Gastroesophageal sphincter (tissue), 4 donors: ENCODE measurements around the gene KCNMB1. TPM values are rescaled to one million over a fixed set of nuclear protein-coding genes. Genes with fewer than 3 reads are reported as not detected.

ENCODE experiments used
- ATAC-seq: fragments of 150-250 bp; one replicate; pipeline ENCODE4 v1.9.1; 2016; ENCODE audit warnings: mild to moderate bottlenecking, moderate library complexity
- H3K27ac ChIP-seq, 4 donors: fragments of 200-600 bp; sonication (generic) in 3 of 4; 1 replicate in 3 of 4; 2 replicates in 1 of 4; pipeline ENCODE4 v1.5.1; 2016 to 2019
- H3K27me3 ChIP-seq: fragments of 200-600 bp; sonication (generic); one replicate; pipeline ENCODE4 v1.5.1; 2019
- H3K36me3 ChIP-seq, 2 donors: fragments of 200-600 bp; sonication (generic); one replicate each; pipeline ENCODE4 v1.5.1; 2019; ENCODE audit warnings: control low read depth in 1 of 2
- H3K4me1 ChIP-seq, 3 donors: fragments of 200-600 bp; sonication (generic); 1 replicate in 2 of 3; 2 replicates in 1 of 3; pipeline ENCODE4 v1.5.1; 2016 to 2019; ENCODE audit warnings: control low read depth in 2 of 3
- H3K4me3 ChIP-seq, 2 donors: fragments of 200-600 bp; sonication (generic); one replicate each; pipeline ENCODE4 v1.5.1; 2019; ENCODE audit warnings: mild to moderate bottlenecking in 1 of 2, moderate library complexity in 1 of 2
- H3K9me3 ChIP-seq, 3 donors: fragments of 200-600 bp; sonication (generic); one replicate each; pipeline ENCODE4 v1.5.1; 2017 to 2019; ENCODE audit warnings: control low read depth in 2 of 3
- CTCF ChIP-seq, 4 experiments: fragments of 200-600 bp in 2 of 4; fragments of 450-650 bp in 2 of 4; sonication (generic) in 1 of 4; IDR thresholded peaks; one replicate each; pipeline ENCODE4 v1.5.1; 2017 to 2019; ENCODE audit warnings: antibody characterized with exemption in 4 of 4, mild to moderate bottlenecking in 2 of 4, moderate library complexity in 2 of 4
- EP300 ChIP-seq: sonication (generic); formaldehyde crosslinking; IDR thresholded peaks from one replicate; pipeline ENCODE4 v1.6.1; 2017; ENCODE audit warnings: antibody characterized with exemption, mild to moderate bottlenecking
- POLR2A ChIP-seq, 2 donors: fragments of 450-650 bp; IDR thresholded peaks; one replicate each; pipeline ENCODE4 v1.6.1; 2017; ENCODE audit warnings: antibody characterized with exemption in 2 of 2, mild to moderate bottlenecking in 2 of 2, moderate library complexity in 1 of 2
- POLR2AphosphoS5 ChIP-seq: sonication (generic); formaldehyde crosslinking; IDR thresholded peaks from one replicate; pipeline ENCODE4 v1.6.1; 2017; ENCODE audit warnings: antibody characterized with exemption
- WGBS, 2 donors: methylation state at CpG; one replicate each; pipeline ENCODE4 v1.1.5; 2018; ENCODE audit warnings: low coverage in 1 of 2; 5-methylcytosine and 5-hydroxymethylcytosine counted together
- total RNA-seq, 4 donors: library from RNA; depleted of rRNA; stranded (reverse); fragments of >200 nt; gene quantifications; one replicate each; pipeline ENCODE4 v1.1.0, GENCODE V29; 2016

KCNMB1 gene
- total RNA-seq, 4 donors from 2014 or later, result 38.0 to 78.3 (median 66.6) TPM

- Histone ChIP-seq H3K4me3 (no peak overlapping the region), H3K9me3 (no peaks in the 10 kb centered on the region), H3K27ac (peak overlapping the region in 3 of 4 donors; percentile 55 to 69 (median 63)), H3K27me3 (no peaks in the 10 kb centered on the region), H3K4me1 (peaks cover 0 to 58% (median 21%) of the 10 kb centered on the region in 3 donors), H3K36me3 (no peaks in the 10 kb centered on the region)
- ATAC-seq, result no peak
- WGBS, 2 donors, result 45 to 70% methylated on average over 6 to 7 of the region's 7 CpGs
- TF ChIP-seq EP300 (no peak), CTCF (IDR thresholded peaks at IDR 0.05) (no peak)
Observed at GRCh38 chr5:170362102-170362501, 27.1 kb downstream of the KCNMB1 start.

GRCh38 chr5:170361616-170362015, 27.6 kb downstream of the KCNMB1 start:
- TF ChIP-seq CTCF (IDR thresholded peaks at IDR 0.05) (no peak), POLR2AphosphoS5 (no peak), EP300 (no peak), POLR2A (IDR thresholded peaks at IDR 0.05) (no peak)
- no peaks in the 10 kb centered on the region for H3K27me3 ChIP-seq
- H3K36me3 ChIP-seq, result no peaks in the 10 kb centered on the region
- 57 to 85% methylated on average over 3 to 4 of the region's 5 CpGs for WGBS, 2 donors
- peak; percentile 23 for ATAC-seq
- H3K4me3 ChIP-seq, result no peak overlapping the region
- no peaks in the 10 kb centered on the region for H3K9me3 ChIP-seq
- H3K4me1 ChIP-seq, result peaks cover 0 to 60% (median 21%) of the 10 kb centered on the region in 3 donors
- peak overlapping the region in 3 of 4 donors; percentile 55 to 69 (median 63) for H3K27ac ChIP-seq

- no peak for ATAC-seq
- H3K36me3 ChIP-seq, result no peaks in the 10 kb centered on the region
- no peaks in the 10 kb centered on the region for H3K9me3 ChIP-seq
- H3K27ac ChIP-seq, result peak overlapping the region in 3 of 4 donors; percentile 42 to 69 (median 63)
- no peaks in the 10 kb centered on the region for H3K27me3 ChIP-seq
- H3K4me1 ChIP-seq, result peaks cover 0 to 65% (median 21%) of the 10 kb centered on the region in 3 donors
- WGBS, 2 donors, result 70% methylated on average over 2 of the region's 5 CpGs; no CpG with 5 or more reads in 1 of the 2 donors
- no peak overlapping the region for H3K4me3 ChIP-seq
- TF ChIP-seq CTCF (IDR thresholded peaks at IDR 0.05) (no peak), POLR2A (IDR thresholded peaks at IDR 0.05) (no peak), POLR2AphosphoS5 (no peak), EP300 (no peak)
Observed at GRCh38 chr5:170361116-170361515, 28.1 kb downstream of the KCNMB1 start.

GRCh38 chr5:170360709-170361108, 28.5 kb downstream of the KCNMB1 start:
- H3K4me1 ChIP-seq, result peaks cover 0 to 69% (median 24%) of the 10 kb centered on the region in 3 donors
- WGBS, 2 donors, result 71 to 82% methylated on average over 4 to 5 of the region's 8 CpGs
- H3K27me3 ChIP-seq, result no peaks in the 10 kb centered on the region
- H3K36me3 ChIP-seq, result no peaks in the 10 kb centered on the region
- H3K9me3 ChIP-seq, result no peaks in the 10 kb centered on the region
- H3K4me3 ChIP-seq, result no peak overlapping the region
- TF ChIP-seq EP300 (no peak), CTCF (IDR thresholded peaks at IDR 0.05) (no peak), POLR2A (IDR thresholded peaks at IDR 0.05) (no peak), POLR2AphosphoS5 (no peak)
- H3K27ac ChIP-seq, result peak overlapping the region in 3 of 4 donors; percentile 14 to 69 (median 63)
- no peak for ATAC-seq

- peak overlapping the region in 3 of 4 donors; percentile 45 to 60 (median 47) for H3K27ac ChIP-seq
- no peaks in the 10 kb centered on the region for H3K36me3 ChIP-seq
- TF ChIP-seq POLR2AphosphoS5 (no peak), EP300 (no peak), CTCF (IDR thresholded peaks at IDR 0.05) (no peak), POLR2A (IDR thresholded peaks at IDR 0.05) (no peak)
- no peak overlapping the region for H3K4me3 ChIP-seq
- no peaks in the 10 kb centered on the region for H3K27me3 ChIP-seq
- peaks cover 0 to 90% (median 36%) of the 10 kb centered on the region in 3 donors for H3K4me1 ChIP-seq
- ATAC-seq, result peak; percentile 23
- no peaks in the 10 kb centered on the region for H3K9me3 ChIP-seq
- WGBS, 2 donors, result 31 to 80% methylated on average over 1 to 3 of the region's 8 CpGs
Observed at GRCh38 chr5:170357955-170358444, 31.2 kb downstream of the KCNMB1 start.
